ENCODE data around the gene CPA1.

The CPA1 gene

DNA sequence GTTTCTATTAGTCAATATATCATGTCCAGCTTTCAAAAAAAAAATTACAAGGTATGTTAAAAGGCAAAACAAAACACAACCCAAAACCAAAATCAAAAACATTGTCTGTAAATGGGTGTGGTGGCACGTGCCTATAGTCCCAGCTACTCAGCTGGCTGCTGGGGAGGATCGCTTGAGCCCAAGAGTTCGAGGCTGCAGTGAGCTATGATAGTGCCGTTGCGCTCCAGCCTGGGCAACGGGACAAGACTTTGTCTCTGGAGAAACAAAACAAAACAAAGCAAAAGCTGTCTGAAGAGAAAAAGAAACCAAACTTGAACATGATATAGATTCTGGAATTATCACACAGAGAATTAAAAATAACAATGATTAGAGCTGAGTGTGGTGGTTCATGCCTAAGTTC, 46.0 kb upstream of the CPA1 start:
- Histone ChIP-seq H3K79me2 (ENCODE audit: control insufficient read depth, low read length) (no peaks in the 10 kb centered on the region), H3K9me3 (ENCODE audit: control insufficient read depth, insufficient read depth, low read length) (no peaks in the 10 kb centered on the region), H3K27ac (ENCODE audit: low read depth, low read length) (no peak overlapping the region)

DNA sequence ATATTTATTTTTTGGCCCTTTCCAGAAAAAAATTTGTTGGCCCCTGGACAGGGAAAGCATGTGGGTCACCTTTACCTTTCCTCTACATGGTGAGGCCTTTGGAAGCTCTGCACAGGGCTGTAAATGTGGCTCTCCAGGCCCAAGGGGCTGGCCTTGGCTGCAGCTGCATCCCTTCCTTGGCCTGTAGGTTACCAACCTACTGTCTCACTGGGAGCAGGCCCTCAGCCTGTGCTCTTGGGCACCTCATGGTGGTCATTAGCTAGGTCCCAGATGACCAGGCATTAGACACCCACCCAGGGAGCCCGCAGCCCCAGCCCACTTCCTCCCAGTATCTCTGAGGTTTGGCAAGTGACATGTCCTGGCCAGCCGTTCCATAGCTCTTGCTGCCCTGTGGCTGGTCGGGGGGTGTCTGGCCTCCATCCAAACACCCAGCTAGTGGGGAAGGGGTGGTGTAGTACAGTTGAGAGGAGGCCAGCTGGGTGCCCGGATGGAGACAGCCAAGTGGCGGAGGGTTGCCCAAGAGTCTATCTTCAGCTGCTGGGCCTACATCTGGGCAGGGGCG, 42.8 kb upstream of the CPA1 start:
- no peaks in the 10 kb centered on the region for H3K4me1 ChIP-seq (ENCODE audit: control insufficient read depth, low read length)
- TF ChIP-seq, protein P1, sequence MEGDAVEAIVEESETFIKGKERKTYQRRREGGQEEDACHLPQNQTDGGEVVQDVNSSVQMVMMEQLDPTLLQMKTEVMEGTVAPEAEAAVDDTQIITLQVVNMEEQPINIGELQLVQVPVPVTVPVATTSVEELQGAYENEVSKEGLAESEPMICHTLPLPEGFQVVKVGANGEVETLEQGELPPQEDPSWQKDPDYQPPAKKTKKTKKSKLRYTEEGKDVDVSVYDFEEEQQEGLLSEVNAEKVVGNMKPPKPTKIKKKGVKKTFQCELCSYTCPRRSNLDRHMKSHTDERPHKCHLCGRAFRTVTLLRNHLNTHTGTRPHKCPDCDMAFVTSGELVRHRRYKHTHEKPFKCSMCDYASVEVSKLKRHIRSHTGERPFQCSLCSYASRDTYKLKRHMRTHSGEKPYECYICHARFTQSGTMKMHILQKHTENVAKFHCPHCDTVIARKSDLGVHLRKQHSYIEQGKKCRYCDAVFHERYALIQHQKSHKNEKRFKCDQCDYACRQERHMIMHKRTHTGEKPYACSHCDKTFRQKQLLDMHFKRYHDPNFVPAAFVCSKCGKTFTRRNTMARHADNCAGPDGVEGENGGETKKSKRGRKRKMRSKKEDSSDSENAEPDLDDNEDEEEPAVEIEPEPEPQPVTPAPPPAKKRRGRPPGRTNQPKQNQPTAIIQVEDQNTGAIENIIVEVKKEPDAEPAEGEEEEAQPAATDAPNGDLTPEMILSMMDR (IDR thresholded peaks at IDR 0.05; ENCODE audit: low read depth, low read length, poor library complexity, severe bottlenecking), result no peak
- TF ChIP-seq EZH2phosphoT487 (IDR thresholded peaks at IDR 0.05; ENCODE audit: borderline replicate concordance, low read length), result no peak
- H4K20me1 ChIP-seq (ENCODE audit: control insufficient read depth, insufficient read depth, low read depth, low read length), result no peaks in the 10 kb centered on the region
- H3K27me3 ChIP-seq (ENCODE audit: control insufficient read depth, low read length), result peaks cover 2% of the 10 kb centered on the region; the same call in 1 of the 2 replicates
- H3K9me2 ChIP-seq (replicated peaks; ENCODE audit: control insufficient read depth, low read length), result no peaks in the 10 kb centered on the region
- no peaks in the 10 kb centered on the region for H3K36me3 ChIP-seq (ENCODE audit: control insufficient read depth, low read length)
- H3K4me3 ChIP-seq (ENCODE audit: low read length), result no peak overlapping the region
- H3F3A ChIP-seq (ENCODE audit: control insufficient read depth, insufficient read depth), result no peaks in the 10 kb centered on the region
- H3K27ac ChIP-seq (ENCODE audit: low read depth, low read length), result no peak overlapping the region
- H3K9me3 ChIP-seq (ENCODE audit: control insufficient read depth, insufficient read depth, low read length), result no peaks in the 10 kb centered on the region
- H3K4me2 ChIP-seq (ENCODE audit: low read length), result no peak overlapping the region
- H3K79me2 ChIP-seq (ENCODE audit: control insufficient read depth, low read length), result no peaks in the 10 kb centered on the region

More for the DNA sequence above, 46.0 kb upstream of the CPA1 start:
- no peaks in the 10 kb centered on the region for H4K20me1 ChIP-seq (ENCODE audit: control insufficient read depth, insufficient read depth, low read depth, low read length)
- no peaks in the 10 kb centered on the region for H3K4me1 ChIP-seq (ENCODE audit: control insufficient read depth, low read length)
- TF ChIP-seq EZH2phosphoT487 (IDR thresholded peaks at IDR 0.05; ENCODE audit: borderline replicate concordance, low read length), result no peak
- TF ChIP-seq, protein P1 (IDR thresholded peaks at IDR 0.05; ENCODE audit: low read depth, low read length, poor library complexity, severe bottlenecking), result no peak
- H3K36me3 ChIP-seq (ENCODE audit: control insufficient read depth, low read length), result no peaks in the 10 kb centered on the region
- H3F3A ChIP-seq (ENCODE audit: control insufficient read depth, insufficient read depth), result no peaks in the 10 kb centered on the region
- H3K4me2 ChIP-seq (ENCODE audit: low read length), result no peak overlapping the region
- H3K27me3 ChIP-seq (ENCODE audit: control insufficient read depth, low read length), result no peaks in the 10 kb centered on the region; the same call in 1 of the 2 replicates
- H3K4me3 ChIP-seq (ENCODE audit: low read length), result no peak overlapping the region
- no peaks in the 10 kb centered on the region for H3K9me2 ChIP-seq (replicated peaks; ENCODE audit: control insufficient read depth, low read length)

DNA sequence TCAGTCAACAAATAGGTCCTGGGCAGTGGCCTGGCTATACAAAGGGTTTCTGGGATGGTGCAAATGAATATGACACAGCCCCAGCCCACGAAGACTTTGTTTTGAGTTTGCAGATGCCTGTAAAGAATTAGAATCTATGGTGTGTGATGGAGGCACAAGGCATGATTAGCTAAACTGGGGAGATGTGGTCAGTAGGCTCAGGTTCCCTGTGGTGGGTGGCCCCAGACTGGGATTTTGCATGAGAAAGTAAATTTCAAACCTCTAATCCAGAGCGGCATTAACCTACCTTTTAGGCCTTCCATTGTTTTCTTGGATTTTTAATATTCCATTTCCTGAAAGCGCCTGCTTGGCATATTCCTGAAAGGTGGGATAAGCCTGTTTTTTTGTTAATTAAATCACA, 42.1 kb upstream of the CPA1 start:
- H3K4me2 ChIP-seq (ENCODE audit: low read length), result no peak overlapping the region
- no peaks in the 10 kb centered on the region for H4K20me1 ChIP-seq (ENCODE audit: control insufficient read depth, insufficient read depth, low read depth, low read length)
- no peaks in the 10 kb centered on the region for H3K36me3 ChIP-seq (ENCODE audit: control insufficient read depth, low read length)
- no peaks in the 10 kb centered on the region for H3F3A ChIP-seq (ENCODE audit: control insufficient read depth, insufficient read depth)
- no peak overlapping the region for H3K4me3 ChIP-seq (ENCODE audit: low read length)
- TF ChIP-seq, protein P1 (IDR thresholded peaks at IDR 0.05; ENCODE audit: low read depth, low read length, poor library complexity, severe bottlenecking), result no peak
- TF ChIP-seq EZH2phosphoT487 (IDR thresholded peaks at IDR 0.05; ENCODE audit: borderline replicate concordance, low read length), result no peak
- no peaks in the 10 kb centered on the region for H3K4me1 ChIP-seq (ENCODE audit: control insufficient read depth, low read length)
- H3K79me2 ChIP-seq (ENCODE audit: control insufficient read depth, low read length), result no peaks in the 10 kb centered on the region
- no peaks in the 10 kb centered on the region for H3K9me3 ChIP-seq (ENCODE audit: control insufficient read depth, insufficient read depth, low read length)
- H3K27ac ChIP-seq (ENCODE audit: low read depth, low read length), result no peak overlapping the region
- no peaks in the 10 kb centered on the region for H3K9me2 ChIP-seq (replicated peaks; ENCODE audit: control insufficient read depth, low read length)
- peaks cover 2% of the 10 kb centered on the region; the same call in 1 of the 2 replicates for H3K27me3 ChIP-seq (ENCODE audit: control insufficient read depth, low read length)

Measured in DOHH2 (cell line).